Lung (tissue), 12 donors: Measurements from ENCODE around the gene DLX1. TPM values are rescaled to one million over a fixed set of nuclear protein-coding genes. Genes with fewer than 3 reads are reported as not detected.

Experiments used
- ATAC-seq: fragments of 200-7000 bp; cut with Tn5 transposase; one replicate; pipeline ENCODE4 v1.9.1; 2020; ENCODE audit warnings: moderate number of reproducible peaks; ENCODE audit not compliant: insufficient read depth, low FRiP score
- DNase-seq, 3 donors: peaks; one replicate each; pipeline ENCODE4 v3.0.0-alpha.2; 2013 to 2017
- H3K27ac ChIP-seq, 2 donors: one replicate each; pipeline ENCODE4 v1.5.1; 2013; ENCODE audit warnings: mild to moderate bottlenecking in 2 of 2, moderate library complexity in 2 of 2, control low read depth in 1 of 2, inconsistent platforms in 1 of 2, low read depth in 1 of 2, low read length in 1 of 2
- H3K27me3 ChIP-seq, 3 donors: one replicate each; pipeline ENCODE4 v1.5.1; 2013; ENCODE audit warnings: low read length in 2 of 3; ENCODE audit not compliant: control insufficient read depth in 3 of 3, insufficient read depth in 3 of 3
- H3K36me3 ChIP-seq, 4 donors: one replicate each; pipeline ENCODE4 v1.5.1; 2013; ENCODE audit warnings: low read length in 4 of 4, mild to moderate bottlenecking in 1 of 4, moderate library complexity in 1 of 4; ENCODE audit not compliant: control insufficient read depth in 4 of 4, insufficient read depth in 4 of 4
- H3K4me1 ChIP-seq, 5 donors: one replicate each; pipeline ENCODE4 v1.5.1; 2013; ENCODE audit warnings: low read length in 5 of 5, mild to moderate bottlenecking in 2 of 5, moderate library complexity in 1 of 5; ENCODE audit not compliant: control insufficient read depth in 5 of 5, insufficient read depth in 5 of 5
- H3K4me3 ChIP-seq: one replicate; pipeline ENCODE4 v1.5.1; 2013; ENCODE audit warnings: mild to moderate bottlenecking, control low read depth, moderate library complexity
- H3K9ac ChIP-seq, 2 donors: one replicate each; pipeline ENCODE4 v1.5.1; 2013; ENCODE audit warnings: low read length in 2 of 2, control low read depth in 1 of 2; ENCODE audit not compliant: insufficient read depth in 1 of 2
- H3K9me3 ChIP-seq, 4 donors: one replicate each; pipeline ENCODE4 v1.5.1; 2013; ENCODE audit warnings: low read length in 3 of 4, mild to moderate bottlenecking in 1 of 4, moderate library complexity in 1 of 4; ENCODE audit not compliant: control insufficient read depth in 4 of 4, insufficient read depth in 3 of 4
- CTCF ChIP-seq: IDR thresholded peaks from 2 replicates; pipeline ENCODE4 v1.5.1; 2012; ENCODE audit warnings: mild to moderate bottlenecking; ENCODE audit errors: control extremely low read depth, extremely low read depth
- WGBS, 2 donors: extraction: QIAGEN DNeasy Blood & Tissue Kit; methylation state at CpG; one replicate each; pipeline ENCODE4 v1.1.7; 2013; 5-methylcytosine and 5-hydroxymethylcytosine counted together
- polyA plus RNA-seq, 2 donors: library from polyadenylated mRNA; stranded (reverse); fragments of 200-250 nt; gene quantifications; one replicate each; pipeline ENCODE4 v1.2.1, GENCODE V29; 2013
- total RNA-seq, 2 donors: library from RNA; depleted of rRNA in 1 of 2; stranded (reverse); fragments of >200 nt in 1 of 2; gene quantifications; one replicate each; pipeline ENCODE4 v1.2.1, GENCODE V29; 2014 to 2021
- donor health status: control.
- donor health status: control.
- donor health status: Bipolar disorder and iron deficiency.
- donor health status: healthy.
- donor health status: DM: yes; HTN: yes; CAD: no.

The DLX1 gene
- total and polyA plus RNA-seq, 4 donors = 0.05 TPM; not detected in 3

GRCh38 chr2:172046866-172047565 lies 38.3 kb upstream of the DLX1 start:
- H3K27me3 ChIP-seq = no peaks in the 10 kb centered on the region
- no peak overlapping the region for H3K4me3 ChIP-seq
- DNase-seq (no peak), ATAC-seq (no peak)
- TF ChIP-seq CTCF = no peak
- peaks cover 0 to 9% (median under 1%) of the 10 kb centered on the region in 5 donors for H3K4me1 ChIP-seq
- 63 to 66% methylated on average over 3 of the region's 3 CpGs for WGBS, 2 donors
- H3K9me3 ChIP-seq = no peaks in the 10 kb centered on the region
- H3K36me3 ChIP-seq = no peaks in the 10 kb centered on the region
- H3K27ac ChIP-seq = no peak overlapping the region
- H3K9ac ChIP-seq = no peak overlapping the region

- Histone ChIP-seq H3K27ac (no peak overlapping the region), H3K27me3 (no peaks in the 10 kb centered on the region), H3K4me3 (no peak overlapping the region), H3K4me1 (peaks cover 0 to 14% (median 8%) of the 10 kb centered on the region in 5 donors), H3K9ac (no peak overlapping the region), H3K9me3 (no peaks in the 10 kb centered on the region), H3K36me3 (no peaks in the 10 kb centered on the region)
- DNase-seq (no peak), ATAC-seq (no peak)
- no peak for TF ChIP-seq CTCF
- WGBS, 2 donors = 93 to 97% methylated on average over 8 of the region's 8 CpGs
These were observed 37.5 kb upstream of the DLX1 start for GRCh38 chr2:172047566-172048507.

GRCh38 chr2:172048508-172049503 lies 36.5 kb upstream of the DLX1 start:
- no peak overlapping the region for H3K9ac ChIP-seq
- no peak overlapping the region for H3K4me3 ChIP-seq
- no peak for DNase-seq
- no peaks in the 10 kb centered on the region for H3K36me3 ChIP-seq
- WGBS, 2 donors = 95 to 97% methylated on average over 6 of the region's 6 CpGs
- no peaks in the 10 kb centered on the region for H3K9me3 ChIP-seq
- no peak for ATAC-seq
- no peak overlapping the region for H3K27ac ChIP-seq
- no peaks in the 10 kb centered on the region for H3K27me3 ChIP-seq
- peaks cover 0 to 16% (median 8%) of the 10 kb centered on the region in 5 donors for H3K4me1 ChIP-seq
- TF ChIP-seq CTCF = no peak
